ENCODE data around the gene CUZD1. TPM values are rescaled to one million over a fixed set of nuclear protein-coding genes. Genes with fewer than 3 reads are reported as not detected.

The CUZD1 gene
- total and polyA plus RNA-seq, 2 of the 13 experiments (the other 11 are each of a cell fraction or from before 2014, with no cell fraction given), result 0.22 to 0.29 TPM

GRCh38 chr10:122827302-122827701, 18.4 kb downstream of the CUZD1 start:
- H3K4me2 ChIP-seq (ENCODE audit: low read depth, low read length), result no peak overlapping the region
- no peaks in the 10 kb centered on the region for H3K4me1 ChIP-seq (ENCODE audit: insufficient read depth, low read length)
- in situ Hi-C loops (cut with HindIII; ENCODE audit: extremely low pct_ligation_motif_present, low pct_unique_long_range_greater_than_20kb), result no loop called here
- ATAC-seq (no peak), FAIRE-seq (no peak), DNase-seq (ENCODE audit: low spot score) (no peak)
- ChIA-PET POLR2A (no interaction called here), CTCF (ENCODE audit: low intra/inter-chr PET ratio, low total read pairs) (no interaction called here)
- H3K4me3 ChIP-seq (replicated peaks in 1 of 3; ENCODE audit: insufficient read depth in 1 of 3, low read depth in 2 of 3, low read length in 3 of 3), result no peak overlapping the region
- no TSS peak for BruUV-seq (replicated peaks)
- H4K20me1 ChIP-seq (ENCODE audit: insufficient read depth, low read length), result no peaks in the 10 kb centered on the region
- peaks cover 4 to 18% of the 10 kb centered on the region in 2 experiments; a peak in 3 of 5 replicates for H3K27me3 ChIP-seq (ENCODE audit: control insufficient read depth in 1 of 2, insufficient read depth in 2 of 2, low read length in 2 of 2)
- no peak overlapping the region for H3K27ac ChIP-seq (ENCODE audit: extremely low read length, insufficient read depth, low read length)
- H3K9ac ChIP-seq (ENCODE audit: insufficient read depth, low read depth, low read length), result no peak overlapping the region
- no peaks in the 10 kb centered on the region for H3K9me3 ChIP-seq (ENCODE audit: low read length)
- 4% methylated on average over 3 of the region's 3 CpGs for WGBS (ENCODE audit: low lambda C conversion rate)
- H2AFZ ChIP-seq (ENCODE audit: low read length), result no peak overlapping the region
- intact Hi-C loops (cut with micrococcal nuclease; ENCODE audit: unreplicated experiment), result no loop called here
- no peaks in the 10 kb centered on the region for H3K36me3 ChIP-seq (replicated peaks in 1 of 2; ENCODE audit: control insufficient read depth in 1 of 2, insufficient read depth in 2 of 2, low read length in 2 of 2)
- H3K79me2 ChIP-seq (ENCODE audit: insufficient read depth, low read length), result no peaks in the 10 kb centered on the region
- TF ChIP-seq ZNF512 (CRISPR knock-in tag; IDR thresholded peaks at IDR 0.05) (no peak), MAFF (IDR thresholded peaks at IDR 0.05; ENCODE audit: low read depth, low read length) (no peak), ZNF274 (CRISPR knock-in tag; IDR thresholded peaks at IDR 0.05) (no peak), ZNF550 (CRISPR knock-in tag; IDR thresholded peaks at IDR 0.05; ENCODE audit: borderline replicate concordance) (no peak), ZEB1 (IDR thresholded peaks at IDR 0.05; ENCODE audit: insufficient replicate concordance, low read depth) (no peak), DPF2 (CRISPR knock-in tag; IDR thresholded peaks at IDR 0.05; ENCODE audit: borderline replicate concordance, low read depth) (no peak), UBTF (CRISPR knock-in tag; IDR thresholded peaks at IDR 0.05) (no peak), ZNF609 (CRISPR knock-in tag; IDR thresholded peaks at IDR 0.05; ENCODE audit: borderline replicate concordance) (no peak), ZNF446 (CRISPR knock-in tag; IDR thresholded peaks at IDR 0.05) (no peak), ZNF143 (CRISPR knock-in tag; IDR thresholded peaks at IDR 0.05) (no peak), ZNF878 (CRISPR knock-in tag; IDR thresholded peaks at IDR 0.05) (no peak), ZGPAT (CRISPR knock-in tag; IDR thresholded peaks at IDR 0.05) (no peak), ZC3H13 (CRISPR knock-in tag; IDR thresholded peaks at IDR 0.05) (no peak), FOSL2 (CRISPR knock-in tag; IDR thresholded peaks at IDR 0.05) (no peak)
